Gastrocnemius medialis (tissue), 4 donors: ENCODE measurements around the gene ESYT1. TPM values are rescaled to one million over a fixed set of nuclear protein-coding genes. Genes with fewer than 3 reads are reported as not detected.

Source experiments
- ATAC-seq, 2 donors: fragments of 150-250 bp; one replicate each; pipeline ENCODE4 v1.9.1; 2016
- DNase-seq, 2 donors: peaks; one replicate each; pipeline ENCODE4 v3.0.0-alpha.2; 2019
- H3K27ac ChIP-seq, 4 donors: fragments of 200-600 bp; sonication (generic); 1 replicate in 1 of 4; 2 replicates in 3 of 4; pipeline ENCODE4 v1.5.1; 2016 to 2018; ENCODE audit warnings: mild to moderate bottlenecking in 2 of 4, moderate library complexity in 1 of 4
- H3K27me3 ChIP-seq, 3 donors: fragments of 200-600 bp; sonication (generic) in 2 of 3; 1 replicate in 1 of 3; 2 replicates in 2 of 3; pipeline versions ENCODE4 v1.5.1 to v1.6.0; 2016 to 2019; ENCODE audit warnings: mild to moderate bottlenecking in 1 of 3, moderate library complexity in 1 of 3
- H3K36me3 ChIP-seq, 2 donors: fragments of 200-600 bp; sonication (generic) in 1 of 2; one replicate each; pipeline ENCODE4 v1.5.1; 2017 to 2018
- H3K4me1 ChIP-seq, 2 donors: fragments of 200-600 bp; sonication (generic) in 1 of 2; one replicate each; pipeline ENCODE4 v1.5.1; 2016 to 2017; ENCODE audit warnings: mild to moderate bottlenecking in 2 of 2
- H3K4me3 ChIP-seq, 4 donors: fragments of 200-600 bp; sonication (generic) in 3 of 4; 1 replicate in 1 of 4; 2 replicates in 3 of 4; pipeline ENCODE4 v1.5.1; 2016 to 2019; ENCODE audit warnings: mild to moderate bottlenecking in 2 of 4
- H3K9me3 ChIP-seq, 3 donors: fragments of 200-600 bp; sonication (generic) in 2 of 3; 1 replicate in 1 of 3; 2 replicates in 2 of 3; pipeline ENCODE4 v1.5.1; 2016 to 2019
- POLR2A ChIP-seq, 2 donors: fragments of 450-650 bp; IDR thresholded peaks; one replicate each; pipeline ENCODE4 v1.6.1; 2017; ENCODE audit warnings: antibody characterized with exemption in 2 of 2, mild to moderate bottlenecking in 2 of 2, moderate library complexity in 2 of 2
- in situ Hi-C, 4 donors: fragments of 200-750 bp; cut with MboI; loops; one replicate each; pipeline versions ENCODE4 v1.15.0 to v1.8.0; 2017; ENCODE audit warnings: low sequenced_read_pairs in 4 of 4
- intact Hi-C: fragments of 100-400 bp; cut with DNase I; formaldehyde crosslinking; loops from one replicate; pipeline ENCODE4 v1.15.1; 2023; ENCODE audit warnings: low total_unique reads
- total RNA-seq, 4 donors: library from RNA; depleted of rRNA; stranded (reverse); fragments of >200 nt; gene quantifications; one replicate each; pipeline versions ENCODE4 v1.1.0 to v1.2.3, GENCODE V29; 2016
- TF ChIP-seq, protein P1 (sequence below), 5 experiments: fragments of 450-650 bp in 3 of 5; fragments of 200-600 bp in 2 of 5; sonication (generic) in 2 of 5; IDR thresholded peaks in 4 of 5; conservative IDR thresholded peaks in 1 of 5; 1 replicate in 4 of 5; 2 replicates in 1 of 5; pipeline ENCODE4 v1.5.1; 2016 to 2019; ENCODE audit warnings: antibody characterized with exemption in 5 of 5, mild to moderate bottlenecking in 3 of 5, moderate library complexity in 3 of 5

ESYT1 gene
- total RNA-seq, 4 donors from 2014 or later, result 45.9 to 77.7 (median 62.1) TPM

DNA sequence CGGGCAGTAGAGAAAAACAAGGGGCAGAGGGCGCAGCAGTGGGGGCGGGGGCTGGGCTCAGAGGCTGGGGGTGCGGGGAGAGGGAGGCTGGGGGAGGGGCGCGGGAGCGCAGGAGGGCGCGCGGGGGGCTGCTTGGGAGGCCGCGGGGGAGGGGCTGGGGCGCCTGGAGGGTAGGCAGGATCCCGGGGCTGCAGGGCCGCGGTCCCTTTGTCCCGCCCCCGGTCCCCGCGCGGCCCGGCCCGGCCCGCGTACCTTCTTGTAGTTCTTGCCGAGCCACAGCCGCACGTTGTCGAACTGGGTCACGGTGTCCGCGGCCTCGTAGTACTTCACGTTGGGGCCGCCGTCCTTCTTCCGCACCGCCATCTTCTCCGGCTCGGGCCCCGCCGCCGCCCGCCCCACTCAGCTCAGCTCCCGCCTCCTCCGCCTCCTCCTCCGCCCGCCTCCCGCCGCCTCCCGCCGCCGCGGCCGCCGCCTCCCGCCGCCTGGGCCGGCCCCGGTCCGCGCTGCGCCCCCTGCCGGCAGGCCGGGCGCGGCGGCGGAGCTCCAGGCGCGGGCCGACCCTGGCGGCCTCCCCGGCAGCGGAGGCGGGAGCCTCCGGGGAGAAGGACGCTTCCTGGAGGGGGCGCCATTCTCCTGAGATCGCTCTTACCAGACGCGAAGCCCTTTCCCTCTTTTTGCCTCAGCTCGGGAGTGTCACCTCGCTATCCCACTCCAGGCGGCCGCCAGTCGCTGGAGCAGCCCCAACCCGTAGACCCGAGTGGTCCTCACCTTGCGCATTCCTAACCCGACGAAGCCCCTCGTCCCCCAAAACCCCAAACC is 61.2 kb downstream of the ESYT1 start, which contains the start of gene SMARCC2:
SMARCC2 (minus strand) TSS at position 385 of the 819 bp plus-strand sequence; CDS start at position 363, 22 bp downstream.
- DNase-seq (peak; percentile 77 to 88), ATAC-seq (peak; percentile 90)
- in situ Hi-C loops (loop anchor here in 3 of 4 donors (5.0 to 25.0 kb wide), 3 partner anchors 62 to 273 kb away; partner anchors contain the start of genes ESYT1 (in 3 of the 3), MIP (in 1 of the 3) and SPRYD4 (in 1 of the 3)), intact Hi-C loops (loop anchor here (1.0 to 2.0 kb wide), 3 partner anchors 31 to 70 kb away; partner anchors contain the start of gene MYL6)
- Histone ChIP-seq H3K27me3 (no peaks in the 10 kb centered on the region), H3K4me3 (peak within 1 kb of the TSS; percentile 76 to 90 (median 82)), H3K4me1 (peaks cover 16 to 28% of the 10 kb centered on the region in 2 donors), H3K9me3 (no peaks in the 10 kb centered on the region), H3K36me3 (peaks cover 0 to 18% of the 10 kb centered on the region in 2 donors), H3K27ac (peak within 1 kb of the TSS; percentile 89 to 94 (median 94))
- TF ChIP-seq, protein P1, sequence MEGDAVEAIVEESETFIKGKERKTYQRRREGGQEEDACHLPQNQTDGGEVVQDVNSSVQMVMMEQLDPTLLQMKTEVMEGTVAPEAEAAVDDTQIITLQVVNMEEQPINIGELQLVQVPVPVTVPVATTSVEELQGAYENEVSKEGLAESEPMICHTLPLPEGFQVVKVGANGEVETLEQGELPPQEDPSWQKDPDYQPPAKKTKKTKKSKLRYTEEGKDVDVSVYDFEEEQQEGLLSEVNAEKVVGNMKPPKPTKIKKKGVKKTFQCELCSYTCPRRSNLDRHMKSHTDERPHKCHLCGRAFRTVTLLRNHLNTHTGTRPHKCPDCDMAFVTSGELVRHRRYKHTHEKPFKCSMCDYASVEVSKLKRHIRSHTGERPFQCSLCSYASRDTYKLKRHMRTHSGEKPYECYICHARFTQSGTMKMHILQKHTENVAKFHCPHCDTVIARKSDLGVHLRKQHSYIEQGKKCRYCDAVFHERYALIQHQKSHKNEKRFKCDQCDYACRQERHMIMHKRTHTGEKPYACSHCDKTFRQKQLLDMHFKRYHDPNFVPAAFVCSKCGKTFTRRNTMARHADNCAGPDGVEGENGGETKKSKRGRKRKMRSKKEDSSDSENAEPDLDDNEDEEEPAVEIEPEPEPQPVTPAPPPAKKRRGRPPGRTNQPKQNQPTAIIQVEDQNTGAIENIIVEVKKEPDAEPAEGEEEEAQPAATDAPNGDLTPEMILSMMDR (IDR thresholded peaks at IDR 0.05 in 4 of 5, conservative IDR thresholded peaks at IDR 0.05 in 1 of 5), result peak; percentile 74 to 88 (median 84)
- peak; percentile 20 to 41 for TF ChIP-seq POLR2A (IDR thresholded peaks at IDR 0.05)

DNA sequence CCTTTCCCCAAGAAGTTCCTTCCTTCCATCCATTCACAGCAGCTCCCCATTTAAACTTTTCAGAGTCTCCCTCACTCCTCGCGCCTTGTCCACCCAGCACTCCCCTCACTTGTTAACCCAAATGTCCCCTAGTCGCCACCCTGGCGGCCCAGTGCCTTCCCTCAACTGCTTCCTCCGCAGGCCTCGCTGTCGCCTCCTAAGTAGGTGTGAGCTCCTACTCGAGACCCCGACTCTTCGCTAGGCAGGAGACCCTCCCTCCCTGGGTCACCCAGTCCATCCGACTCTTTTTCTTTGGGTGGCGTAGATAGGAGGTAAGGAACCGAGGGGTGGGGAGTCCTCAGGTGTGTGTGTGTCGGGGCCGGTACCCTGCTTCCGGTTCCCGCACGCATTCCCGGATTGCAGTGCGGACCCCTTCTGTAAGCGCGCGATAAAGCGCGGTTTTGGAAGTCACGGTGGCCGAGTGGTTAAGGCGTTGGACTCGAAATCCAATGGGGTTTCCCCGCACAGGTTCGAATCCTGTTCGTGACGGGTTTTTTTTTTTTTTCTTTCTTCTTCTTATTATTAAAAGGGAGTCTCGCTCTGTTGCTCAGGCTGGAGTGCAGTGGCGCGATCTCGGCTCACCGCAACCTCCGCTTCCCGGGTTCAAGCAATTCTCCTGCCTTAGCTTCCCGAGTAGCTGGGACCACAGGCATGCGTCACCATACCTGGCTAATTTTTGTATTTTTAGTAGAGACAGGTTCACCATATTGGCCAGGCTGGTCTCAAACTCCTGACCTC is 62.0 kb downstream of the ESYT1 start:
- Histone ChIP-seq H3K4me3 (peak overlapping the region; percentile 76 to 88 (median 79)), H3K4me1 (peaks cover 16 to 28% of the 10 kb centered on the region in 2 donors), H3K36me3 (peaks cover 0 to 10% of the 10 kb centered on the region in 2 donors), H3K27me3 (no peaks in the 10 kb centered on the region), H3K9me3 (no peaks in the 10 kb centered on the region), H3K27ac (peak overlapping the region; percentile 89 to 94 (median 94))
- ATAC-seq, result peak; percentile 40 to 60
- TF ChIP-seq, protein P1 (IDR thresholded peaks at IDR 0.05 in 4 of 5, conservative IDR thresholded peaks at IDR 0.05 in 1 of 5), result no peak
- TF ChIP-seq POLR2A (IDR thresholded peaks at IDR 0.05), result no peak
- in situ Hi-C loops (loop anchor here (5.0 to 25.0 kb wide), 5 partner anchors 37 to 275 kb away; partner anchors contain the start of genes ESYT1 (in 3 of the 4), SPRYD4 (in 3 of the 4) and MIP (in 1 of the 4)), intact Hi-C loops (loop anchor here (1.0 to 2.0 kb wide), 4 partner anchors 31 to 275 kb away; partner anchors contain the start of gene MYL6)
- DNase-seq, result peak; percentile 32 to 68

DNA sequence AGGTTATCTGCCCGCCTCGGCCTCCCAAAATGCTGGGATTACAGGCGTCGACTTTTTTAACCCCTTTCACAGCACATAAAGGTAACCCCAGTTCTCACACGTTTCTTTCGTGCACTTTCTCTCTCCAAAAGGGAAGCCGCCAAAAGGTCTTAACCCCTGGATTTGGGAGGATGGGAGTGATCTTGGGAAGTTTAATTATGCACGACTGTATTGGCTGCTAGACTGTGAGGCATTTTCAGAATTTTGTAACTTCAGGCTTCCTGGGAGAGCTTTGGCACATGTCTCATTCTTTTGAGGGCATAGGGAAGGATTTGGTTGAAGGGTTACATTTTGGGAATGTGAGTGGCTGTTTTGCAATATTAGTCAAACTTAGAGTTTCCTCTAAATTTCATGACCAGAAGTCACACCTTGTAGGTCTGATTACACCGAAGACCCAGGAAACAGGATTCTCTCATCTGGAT is 62.7 kb downstream of the ESYT1 start:
- TF ChIP-seq, protein P1 (IDR thresholded peaks at IDR 0.05 in 4 of 5, conservative IDR thresholded peaks at IDR 0.05 in 1 of 5), result no peak
- no peak for TF ChIP-seq POLR2A (IDR thresholded peaks at IDR 0.05)
- Histone ChIP-seq H3K4me1 (peaks cover 16 to 28% of the 10 kb centered on the region in 2 donors), H3K9me3 (no peaks in the 10 kb centered on the region), H3K27me3 (no peaks in the 10 kb centered on the region), H3K36me3 (peaks cover 0 to 4% of the 10 kb centered on the region in 2 donors), H3K4me3 (peak overlapping the region; percentile 76 to 88 (median 79)), H3K27ac (peak overlapping the region; percentile 89 to 94 (median 94))
- ATAC-seq (no peak), DNase-seq (no peak)
- intact Hi-C loops, result loop anchor here (1.0 to 2.0 kb wide), 2 partner anchors 66 to 274 kb away; no protein-coding TSS in a partner anchor
- in situ Hi-C loops, result loop anchor here in 3 of 4 donors (5.0 to 25.0 kb wide), 3 partner anchors 37 to 274 kb away; partner anchors contain the start of genes SPRYD4 (in 3 of the 3) and MIP (in 1 of the 3)

DNA sequence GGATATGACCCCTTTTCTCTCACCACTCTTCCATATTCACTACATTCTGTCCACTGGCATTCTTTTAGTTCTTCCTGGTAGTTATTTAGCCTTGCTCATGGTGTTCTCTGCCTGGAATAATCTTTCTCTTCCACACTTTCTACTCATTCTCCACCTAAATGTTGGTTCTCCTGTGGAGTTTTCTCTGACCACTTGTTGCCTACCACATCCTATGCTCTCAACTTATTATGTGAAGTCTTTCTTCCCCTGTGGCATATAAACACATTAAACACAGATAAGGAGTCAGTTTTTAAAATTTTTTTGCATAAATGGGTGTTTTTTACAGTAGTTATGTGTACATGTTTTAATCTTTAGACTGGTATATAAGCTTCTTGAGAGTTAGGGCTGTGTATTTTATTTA is 64.5 kb downstream of the ESYT1 start:
- Histone ChIP-seq H3K27me3 (no peaks in the 10 kb centered on the region), H3K36me3 (no peaks in the 10 kb centered on the region), H3K9me3 (no peaks in the 10 kb centered on the region), H3K4me3 (no peak overlapping the region), H3K4me1 (peaks cover 12 to 18% of the 10 kb centered on the region in 2 donors), H3K27ac (no peak overlapping the region)
- in situ Hi-C loops, result loop anchor here in 3 of 4 donors (5.0 to 25.0 kb wide), 3 partner anchors 35 to 272 kb away; partner anchors contain the start of genes SPRYD4 (in 3 of the 3) and MIP (in 1 of the 3)
- DNase-seq (no peak), ATAC-seq (no peak)
- TF ChIP-seq POLR2A (IDR thresholded peaks at IDR 0.05), result no peak
- TF ChIP-seq, protein P1 (IDR thresholded peaks at IDR 0.05 in 4 of 5, conservative IDR thresholded peaks at IDR 0.05 in 1 of 5), result no peak
- intact Hi-C loops, result no loop called here
